ENCODE data around the gene MACROD2. TPM values are rescaled to one million over a fixed set of nuclear protein-coding genes. Genes with fewer than 3 reads are reported as not detected.

MACROD2 gene
- total and polyA plus RNA-seq, 2 of the 4 experiments (the other 2 are of a cell fraction): not detected

GRCh38 chr20:14801591-14802325 is 806.4 kb downstream of the MACROD2 start:
- Histone ChIP-seq H2AK5ac (ENCODE audit: low read depth, low read length) (no peak overlapping the region), H3K9me1 (ENCODE audit: insufficient read depth, low read length) (no peaks in the 10 kb centered on the region), H2BK120ac (ENCODE audit: low read depth, low read length) (no peak overlapping the region), H3K79me1 (ENCODE audit: low read depth in 1 of 2, low read length in 2 of 2) (no peaks in the 10 kb centered on the region), H2BK15ac (ENCODE audit: low read depth, low read length) (no peak overlapping the region), H3K9ac (ENCODE audit: low read depth, low read length) (no peak overlapping the region), H3K4me1 (ENCODE audit: control insufficient read depth, insufficient read depth, low read length) (no peaks in the 10 kb centered on the region), H3K4ac (ENCODE audit: low read depth, low read length) (no peak overlapping the region), H3K56ac (ENCODE audit: extremely low read depth, insufficient read depth, low read length) (no peak overlapping the region), H2AK9ac (replicated peaks; ENCODE audit: low read depth, low read length, poor library complexity) (no peak overlapping the region), H3K14ac (replicated peaks; ENCODE audit: low read depth, low read length) (no peak overlapping the region), H2BK20ac (ENCODE audit: low read depth, low read length) (no peak overlapping the region), H2BK5ac (ENCODE audit: low read depth, low read length, poor library complexity, severe bottlenecking) (no peak overlapping the region), H3K23ac (ENCODE audit: low read depth, low read length) (no peak overlapping the region), H3K4me2 (ENCODE audit: low read depth, low read length) (no peak overlapping the region), H4K91ac (ENCODE audit: insufficient read depth, low read depth, low read length) (no peak overlapping the region), H3K27ac (ENCODE audit: insufficient read depth, low read length) (no peak overlapping the region), H4K8ac (ENCODE audit: low read depth in 2 of 2, low read length in 2 of 2) (no peak overlapping the region), H3K27me3 (ENCODE audit: control insufficient read depth, insufficient read depth, low read length) (no peaks in the 10 kb centered on the region), H4K20me1 (ENCODE audit: insufficient read depth, low read length) (no peaks in the 10 kb centered on the region), H3K9me3 (ENCODE audit: control insufficient read depth, insufficient read depth, low read length) (peaks cover 4% of the 10 kb centered on the region), H2AFZ (replicated peaks; ENCODE audit: low read length, poor library complexity) (no peak overlapping the region), H4K5ac (ENCODE audit: low read depth, low read length) (no peak overlapping the region), H3K4me3 (ENCODE audit: insufficient read depth, low read depth, low read length) (no peak overlapping the region), H3K36me3 (ENCODE audit: control insufficient read depth, insufficient read depth, low read length) (no peaks in the 10 kb centered on the region), H3K18ac (ENCODE audit: low read depth, low read length) (no peak overlapping the region)
- 80% methylated on average over 1 of the region's 5 CpGs; no CpG with 5 or more reads in 1 of the 2 experiments for WGBS, 2 experiments (ENCODE audit: extremely low coverage in 2 of 2, insufficient read length in 1 of 2)
- ChIA-PET CTCF (no interaction called here), POLR2A (ENCODE audit: unreplicated experiment) (no interaction called here)
- ATAC-seq (ENCODE audit: low read depth) (no peak), DNase-seq (no peak)
- BruUV-seq (replicated peaks): no TSS peak
- intact Hi-C loops (cut with micrococcal nuclease): no loop called here
- in situ Hi-C loops (cut with MboI; ENCODE audit: low sequenced_read_pairs): no loop called here
- dilution Hi-C loops (cut with HindIII; ENCODE audit: low sequenced_read_pairs, unreplicated experiment): no loop called here
- TF ChIP-seq MAZ (IDR thresholded peaks at IDR 0.05; ENCODE audit: borderline replicate concordance, low read depth, low read length): no peak
- no peak for TF ChIP-seq CTCF (conservative IDR thresholded peaks at IDR 0.05; ENCODE audit: low read depth, low read length)
- no peak for TF ChIP-seq RAD21 (IDR thresholded peaks at IDR 0.05; ENCODE audit: low read length)
- TF ChIP-seq MAFK (IDR thresholded peaks at IDR 0.05; ENCODE audit: low read depth, low read length): no peak
- TF ChIP-seq POLR2A (IDR thresholded peaks at IDR 0.05; ENCODE audit: low read depth, low read length): no peak
- no peak for TF ChIP-seq CEBPB (IDR thresholded peaks at IDR 0.05; ENCODE audit: low read depth, low read length)
- TF ChIP-seq NFE2L2 (IDR thresholded peaks at IDR 0.05; ENCODE audit: low read depth, low read length): no peak
- no peak for TF ChIP-seq CHD1 (IDR thresholded peaks at IDR 0.05; ENCODE audit: low read depth, low read length)
- TF ChIP-seq SMC3 (IDR thresholded peaks at IDR 0.05; ENCODE audit: low read depth, low read length): no peak

Data from IMR-90 (cell line).